Testis (tissue), 3 donors: Measurements from ENCODE around the gene PRDM11. TPM values are rescaled to one million over a fixed set of nuclear protein-coding genes. Genes with fewer than 3 reads are reported as not detected.

Experiments used
- DNase-seq: peaks from one replicate; pipeline ENCODE4 v3.0.0-alpha.2; 2019
- H3K27ac ChIP-seq, 2 donors: fragments of 200-600 bp; sonication (generic); one replicate each; pipeline ENCODE4 v1.5.1; 2019
- H3K27me3 ChIP-seq: fragments of 200-600 bp; sonication (generic); one replicate; pipeline ENCODE4 v1.5.1; 2019
- H3K36me3 ChIP-seq: fragments of 200-600 bp; sonication (generic); one replicate; pipeline ENCODE4 v1.5.1; 2017; ENCODE audit warnings: low read depth; ENCODE audit errors: missing control alignments
- H3K4me1 ChIP-seq: fragments of 200-600 bp; sonication (generic); one replicate; pipeline ENCODE4 v1.5.1; 2019
- H3K4me3 ChIP-seq, 2 donors: fragments of 200-600 bp; sonication (generic); one replicate each; pipeline ENCODE4 v1.5.1; 2017 to 2019
- H3K9me3 ChIP-seq: fragments of 200-600 bp; sonication (generic); one replicate; pipeline ENCODE4 v1.5.1; 2017
- CTCF ChIP-seq, 3 experiments: fragments of 450-650 bp in 2 of 3; fragments of 200-600 bp in 1 of 3; sonication (generic) in 1 of 3; IDR thresholded peaks; one replicate each; pipeline ENCODE4 v1.5.1; 2016 to 2019; ENCODE audit warnings: antibody characterized with exemption in 3 of 3, mild to moderate bottlenecking in 2 of 3, moderate library complexity in 1 of 3
- POLR2A ChIP-seq: fragments of 450-650 bp; IDR thresholded peaks from one replicate; pipeline ENCODE4 v1.6.1; 2017; ENCODE audit warnings: antibody characterized with exemption, mild to moderate bottlenecking, moderate library complexity
- WGBS, 2 donors: methylation state at CpG; one replicate each; pipeline ENCODE4 v1.1.5; 2018; 5-methylcytosine and 5-hydroxymethylcytosine counted together
- intact Hi-C: fragments of 100-400 bp; cut with DNase I; formaldehyde crosslinking; loops from one replicate; pipeline ENCODE4 v1.15.1; 2023; ENCODE audit warnings: low total_unique reads
- polyA plus RNA-seq: library from polyadenylated mRNA; stranded (reverse); fragments of 350-450 nt; fragmentation: Illumina TruSeq; extraction: RNeasy Lipid Tissue Mini Kit (QIAGEN cat#74804); gene quantifications from one replicate; pipeline ENCODE4 v1.2.3, GENCODE V29; 2014; ENCODE audit warnings: low read depth, low replicate concordance; ENCODE audit not compliant: insufficient read depth
- total RNA-seq, 2 donors: library from RNA; depleted of rRNA; stranded (reverse); fragments of >200 nt; gene quantifications; one replicate each; pipeline ENCODE4 v1.2.3, GENCODE V29; 2016

PRDM11 gene
- total and polyA plus RNA-seq, 3 donors from 2014 or later: 6.4 to 15.9 (median 13.6) TPM

DNA sequence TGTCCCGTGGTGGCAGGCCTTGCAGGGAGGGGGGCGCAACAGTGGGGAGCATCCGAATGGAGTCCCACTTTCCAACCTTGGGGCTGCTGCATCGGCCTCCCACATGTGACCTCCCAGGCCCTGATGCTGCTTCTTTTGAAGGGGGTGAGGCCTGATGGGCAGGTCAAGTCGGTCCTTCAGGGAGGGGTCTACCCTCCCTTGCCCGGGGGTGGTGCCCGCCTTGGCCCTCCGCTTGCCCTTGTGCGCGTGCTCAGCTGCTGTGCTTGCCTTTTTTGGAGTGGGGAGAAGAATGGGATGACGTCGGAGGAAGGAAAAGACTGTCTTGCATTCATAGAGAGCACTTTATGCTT is 66.9 kb downstream of the PRDM11 start:
- no peaks in the 10 kb centered on the region for H3K36me3 ChIP-seq
- TF ChIP-seq POLR2A (no peak), CTCF (IDR thresholded peaks at IDR 0.05) (no peak)
- H3K4me3 ChIP-seq: no peak overlapping the region
- H3K27ac ChIP-seq: no peak overlapping the region
- WGBS, 2 donors: 88 to 94% methylated on average over 9 to 12 of the region's 12 CpGs
- no peaks in the 10 kb centered on the region for H3K9me3 ChIP-seq
- H3K27me3 ChIP-seq: no peaks in the 10 kb centered on the region
- DNase-seq: no peak
- intact Hi-C loops: loop anchor here (10.0 kb wide), 1 partner anchor 68 kb away; the partner anchor contains the start of gene PRDM11
- peaks cover 33% of the 10 kb centered on the region for H3K4me1 ChIP-seq

DNA sequence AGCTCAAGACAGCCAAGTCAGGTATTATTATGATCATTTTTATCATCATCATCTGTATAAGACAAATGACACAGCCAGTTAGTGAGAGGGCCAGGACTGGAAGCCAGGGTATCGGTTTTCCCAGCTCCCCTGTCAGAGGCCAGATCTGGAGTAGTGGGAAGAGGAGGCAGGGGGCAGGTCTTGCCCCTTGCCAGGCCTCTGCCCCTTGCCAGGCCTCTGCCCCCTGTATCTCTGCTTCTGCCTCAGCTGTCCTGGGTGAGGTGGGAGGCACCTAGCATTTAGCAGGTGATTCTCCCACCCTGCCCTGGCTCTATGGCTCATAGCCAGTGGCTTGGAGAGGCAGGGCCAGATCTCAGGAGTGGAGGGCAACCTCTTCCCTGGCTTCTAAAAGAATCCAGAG is 67.3 kb downstream of the PRDM11 start:
- Histone ChIP-seq H3K36me3 (no peaks in the 10 kb centered on the region), H3K4me3 (no peak overlapping the region), H3K27me3 (no peaks in the 10 kb centered on the region), H3K4me1 (peaks cover 32% of the 10 kb centered on the region), H3K27ac (no peak overlapping the region), H3K9me3 (no peaks in the 10 kb centered on the region)
- TF ChIP-seq CTCF (IDR thresholded peaks at IDR 0.05) (no peak), POLR2A (no peak)
- WGBS, 2 donors: 78 to 100% methylated on average over 1 of the region's 1 CpG
- intact Hi-C loops: loop anchor here (10.0 kb wide), 1 partner anchor 69 kb away; the partner anchor contains the start of gene PRDM11
- no peak for DNase-seq

GRCh38 chr11:45215098-45215865 is 68.8 kb downstream of the PRDM11 start:
- no peaks in the 10 kb centered on the region for H3K36me3 ChIP-seq
- no peaks in the 10 kb centered on the region for H3K9me3 ChIP-seq
- intact Hi-C loops: loop anchor here (10.0 kb wide), 1 partner anchor 70 kb away; the partner anchor contains the start of gene PRDM11
- peaks cover 17% of the 10 kb centered on the region for H3K4me1 ChIP-seq
- 61 to 74% methylated on average over 4 of the region's 4 CpGs for WGBS, 2 donors
- H3K4me3 ChIP-seq: no peak overlapping the region
- no peaks in the 10 kb centered on the region for H3K27me3 ChIP-seq
- no peak for DNase-seq
- TF ChIP-seq CTCF (IDR thresholded peaks at IDR 0.05) (no peak), POLR2A (no peak)
- no peak overlapping the region for H3K27ac ChIP-seq

GRCh38 chr11:45216031-45216430 is 69.6 kb downstream of the PRDM11 start:
- Histone ChIP-seq H3K4me3 (no peak overlapping the region), H3K27ac (no peak overlapping the region), H3K4me1 (peaks cover 9% of the 10 kb centered on the region), H3K9me3 (no peaks in the 10 kb centered on the region), H3K27me3 (no peaks in the 10 kb centered on the region), H3K36me3 (no peaks in the 10 kb centered on the region)
- intact Hi-C loops: loop anchor here (10.0 kb wide), 1 partner anchor 71 kb away; the partner anchor contains the start of gene PRDM11
- no peak for DNase-seq
- TF ChIP-seq POLR2A (no peak), CTCF (IDR thresholded peaks at IDR 0.05) (no peak)
- 82 to 97% methylated on average over 1 of the region's 1 CpG for WGBS, 2 donors
